Neuronal stem cell (in vitro differentiated cells): ENCODE results near the gene CCDC8.

Source experiments
- DNase-seq: peaks from one replicate; pipeline ENCODE4 v3.0.0-alpha.2; 2013; ENCODE audit warnings: low spot score
- H2AFZ ChIP-seq: one replicate; pipeline ENCODE4 v1.6.1; 2013; ENCODE audit warnings: mild to moderate bottlenecking, low read length, inconsistent platforms
- H2AK5ac ChIP-seq: 2 replicates; pipeline ENCODE4 v1.6.1; 2013; ENCODE audit warnings: low read depth, mild to moderate bottlenecking, inconsistent platforms, low read length, moderate library complexity, mixed read lengths
- H2BK120ac ChIP-seq: 2 replicates; pipeline ENCODE4 v1.6.1; 2013; ENCODE audit warnings: low read depth, mild to moderate bottlenecking, inconsistent platforms, low read length, moderate library complexity, mixed read lengths
- H2BK12ac ChIP-seq: one replicate; pipeline ENCODE4 v1.6.1; 2013; ENCODE audit warnings: low read length, inconsistent platforms
- H2BK15ac ChIP-seq: 2 replicates; pipeline ENCODE4 v1.6.1; 2013; ENCODE audit warnings: mild to moderate bottlenecking, low read length, inconsistent platforms, mixed read lengths
- H2BK5ac ChIP-seq: one replicate; pipeline ENCODE4 v1.6.1; 2013; ENCODE audit warnings: inconsistent platforms, mild to moderate bottlenecking, low read length, moderate library complexity
- H3K14ac ChIP-seq: one replicate; pipeline ENCODE4 v1.6.1; 2013; ENCODE audit warnings: low read length, inconsistent platforms
- H3K18ac ChIP-seq: 2 replicates; pipeline ENCODE4 v1.6.1; 2013; ENCODE audit warnings: low read length, inconsistent platforms
- H3K23ac ChIP-seq: 2 replicates; pipeline ENCODE4 v1.6.1; 2013; ENCODE audit warnings: low read depth, mild to moderate bottlenecking, mixed read lengths, low read length, inconsistent platforms; ENCODE audit not compliant: poor library complexity
- H3K27ac ChIP-seq: replicated peaks from 3 replicates; pipeline ENCODE4 v1.5.1; 2013; ENCODE audit warnings: low read length, inconsistent platforms
- H3K27me3 ChIP-seq, 3 experiments: 2 replicates each; pipeline ENCODE4 v1.6.1; 2013; ENCODE audit warnings: low read length in 3 of 3, mild to moderate bottlenecking in 2 of 3, inconsistent platforms in 1 of 3, low read depth in 1 of 3, mixed read lengths in 1 of 3, moderate library complexity in 1 of 3; ENCODE audit not compliant: control insufficient read depth in 3 of 3, insufficient read depth in 3 of 3
- H3K36me3 ChIP-seq, 2 donors: replicated peaks in 1 of 2; 2 replicates each; pipeline ENCODE4 v1.6.1; 2013; ENCODE audit warnings: low read length in 2 of 2; ENCODE audit not compliant: control insufficient read depth in 2 of 2, insufficient read depth in 2 of 2
- H3K4ac ChIP-seq: 2 replicates; pipeline ENCODE4 v1.6.1; 2013; ENCODE audit warnings: inconsistent platforms, mild to moderate bottlenecking, low read length, moderate library complexity
- H3K4me1 ChIP-seq, 2 donors: 1 replicate in 1 of 2; 2 replicates in 1 of 2; pipeline ENCODE4 v1.6.1; 2013; ENCODE audit warnings: low read length in 2 of 2, low read depth in 1 of 2; ENCODE audit not compliant: control insufficient read depth in 2 of 2, insufficient read depth in 1 of 2
- H3K4me2 ChIP-seq: one replicate; pipeline ENCODE4 v1.6.1; 2013; ENCODE audit warnings: mild to moderate bottlenecking, low read length, inconsistent platforms; ENCODE audit not compliant: insufficient read depth, poor library complexity, severe bottlenecking
- H3K4me3 ChIP-seq, 2 donors: 2 replicates each; pipeline ENCODE4 v1.5.1; 2013; ENCODE audit warnings: low read length in 2 of 2, mild to moderate bottlenecking in 2 of 2, inconsistent platforms in 1 of 2, moderate library complexity in 1 of 2
- H3K79me1 ChIP-seq: one replicate; pipeline ENCODE4 v1.6.1; 2013; ENCODE audit warnings: low read depth, mild to moderate bottlenecking, inconsistent platforms, low read length, moderate library complexity
- H3K9ac ChIP-seq: one replicate; pipeline ENCODE4 v1.6.1; 2013; ENCODE audit warnings: mild to moderate bottlenecking, low read depth, low read length, inconsistent platforms; ENCODE audit not compliant: poor library complexity
- H3K9me3 ChIP-seq, 2 donors: replicated peaks in 1 of 2; 2 replicates each; pipeline versions ENCODE3 to v1.6.1; 2013; ENCODE audit warnings: low read length in 2 of 2, mild to moderate bottlenecking in 2 of 2, inconsistent platforms in 1 of 2, low read depth in 1 of 2, mixed read lengths in 1 of 2, moderate library complexity in 1 of 2; ENCODE audit not compliant: control insufficient read depth in 2 of 2, insufficient read depth in 1 of 2
- H4K8ac ChIP-seq: one replicate; pipeline ENCODE4 v1.6.1; 2013; ENCODE audit warnings: low read depth, mild to moderate bottlenecking, inconsistent platforms, low read length, moderate library complexity
- H4K91ac ChIP-seq: one replicate; pipeline ENCODE4 v1.6.1; 2013; ENCODE audit warnings: low read length, low read depth, mild to moderate bottlenecking, inconsistent platforms; ENCODE audit not compliant: poor library complexity
- WGBS, 2 donors: extraction: QIAGEN DNeasy Blood & Tissue Kit; methylation state at CpG; one replicate each; pipeline ENCODE4 v1.1.7; 2013; ENCODE audit warnings: missing lambda C conversion rate in 2 of 2, mixed read lengths in 1 of 2; ENCODE audit not compliant: insufficient read length in 2 of 2, insufficient replicate concordance in 1 of 2; ENCODE audit errors: extremely low coverage in 2 of 2; 5-methylcytosine and 5-hydroxymethylcytosine counted together

The CCDC8 gene

DNA sequence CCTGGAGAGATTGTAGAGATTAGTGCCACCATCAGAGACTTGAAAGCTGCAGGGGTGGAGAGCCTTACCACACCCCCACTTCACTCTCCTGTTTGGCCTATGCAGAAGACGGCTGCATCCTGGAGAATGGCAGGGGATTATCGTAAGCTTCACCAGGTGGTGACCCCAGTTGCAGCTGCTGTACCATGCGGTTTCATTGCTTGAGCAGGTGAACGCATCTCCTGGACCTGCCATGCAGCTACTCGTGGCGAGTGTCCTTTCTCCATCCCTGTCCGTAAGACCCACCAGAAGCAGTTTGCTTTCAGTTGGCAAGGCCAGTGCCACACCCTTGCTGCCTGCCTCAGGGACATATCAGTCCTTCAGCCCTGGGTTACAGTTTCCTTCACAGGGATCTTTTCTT lies 45.2 kb downstream of the CCDC8 start:
- H3K4ac ChIP-seq, result no peak overlapping the region
- H2AK5ac ChIP-seq, result no peak overlapping the region
- no peaks in the 10 kb centered on the region for H3K9me3 ChIP-seq
- H3K4me1 ChIP-seq, result peaks cover 9 to 14% of the 10 kb centered on the region in 2 donors
- no CpG with 5 or more reads among the region's 7 CpGs for WGBS, 2 donors
- H3K4me2 ChIP-seq, result no peak overlapping the region
- no peak overlapping the region for H4K8ac ChIP-seq
- H2AFZ ChIP-seq, result no peak overlapping the region
- peaks cover 11 to 90% of the 10 kb centered on the region in 2 donors for H3K36me3 ChIP-seq
- H4K91ac ChIP-seq, result no peak overlapping the region
- H2BK15ac ChIP-seq, result no peak overlapping the region
- H3K27ac ChIP-seq, result no peak overlapping the region
- no peak overlapping the region for H3K9ac ChIP-seq
- peaks cover 15% of the 10 kb centered on the region for H3K79me1 ChIP-seq
- no peak overlapping the region for H2BK12ac ChIP-seq
- no peak overlapping the region for H3K23ac ChIP-seq
- no peak overlapping the region for H2BK120ac ChIP-seq
- H3K14ac ChIP-seq, result no peak overlapping the region
- no peak for DNase-seq
- no peak overlapping the region for H3K18ac ChIP-seq
- no peaks in the 10 kb centered on the region for H3K27me3 ChIP-seq
- no peak overlapping the region for H2BK5ac ChIP-seq
- H3K4me3 ChIP-seq, result no peak overlapping the region

DNA sequence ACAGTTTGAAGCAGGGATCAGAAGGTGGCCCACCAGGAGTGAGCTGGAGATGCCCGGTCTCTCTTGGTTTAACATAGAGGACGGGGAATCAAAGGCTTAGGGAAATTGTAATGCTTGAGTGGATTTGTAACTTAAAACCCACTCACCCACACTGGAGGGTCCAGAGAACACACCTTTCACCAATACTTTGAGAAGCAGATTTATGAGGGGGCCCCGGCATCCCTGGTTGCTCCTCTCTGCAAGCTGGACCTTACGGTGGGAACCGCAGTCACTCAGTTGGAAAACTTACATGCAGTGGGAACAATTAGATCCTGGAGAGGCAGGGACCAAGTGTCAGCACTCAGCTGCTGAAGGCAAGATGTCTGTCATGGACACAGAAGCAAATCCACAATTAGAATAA lies 45.9 kb downstream of the CCDC8 start:
- no peaks in the 10 kb centered on the region for H3K9me3 ChIP-seq
- no peak overlapping the region for H2BK12ac ChIP-seq
- no peak overlapping the region for H2AK5ac ChIP-seq
- no peak overlapping the region for H3K4ac ChIP-seq
- no peak overlapping the region for H2AFZ ChIP-seq
- H3K18ac ChIP-seq, result no peak overlapping the region
- no peak overlapping the region for H2BK5ac ChIP-seq
- H3K27me3 ChIP-seq, result no peaks in the 10 kb centered on the region
- no peak for DNase-seq
- H3K4me3 ChIP-seq, result no peak overlapping the region
- no CpG with 5 or more reads among the region's 5 CpGs for WGBS, 2 donors
- H3K79me1 ChIP-seq, result peaks cover 15% of the 10 kb centered on the region
- H3K4me1 ChIP-seq, result peaks cover 4 to 9% of the 10 kb centered on the region in 2 donors
- no peak overlapping the region for H3K23ac ChIP-seq
- H3K27ac ChIP-seq, result no peak overlapping the region
- H3K36me3 ChIP-seq, result peaks cover 11 to 84% of the 10 kb centered on the region in 2 donors
- H3K4me2 ChIP-seq, result no peak overlapping the region
- H4K8ac ChIP-seq, result no peak overlapping the region
- H2BK15ac ChIP-seq, result no peak overlapping the region
- no peak overlapping the region for H4K91ac ChIP-seq
- H2BK120ac ChIP-seq, result no peak overlapping the region
- no peak overlapping the region for H3K14ac ChIP-seq
- H3K9ac ChIP-seq, result no peak overlapping the region

DNA sequence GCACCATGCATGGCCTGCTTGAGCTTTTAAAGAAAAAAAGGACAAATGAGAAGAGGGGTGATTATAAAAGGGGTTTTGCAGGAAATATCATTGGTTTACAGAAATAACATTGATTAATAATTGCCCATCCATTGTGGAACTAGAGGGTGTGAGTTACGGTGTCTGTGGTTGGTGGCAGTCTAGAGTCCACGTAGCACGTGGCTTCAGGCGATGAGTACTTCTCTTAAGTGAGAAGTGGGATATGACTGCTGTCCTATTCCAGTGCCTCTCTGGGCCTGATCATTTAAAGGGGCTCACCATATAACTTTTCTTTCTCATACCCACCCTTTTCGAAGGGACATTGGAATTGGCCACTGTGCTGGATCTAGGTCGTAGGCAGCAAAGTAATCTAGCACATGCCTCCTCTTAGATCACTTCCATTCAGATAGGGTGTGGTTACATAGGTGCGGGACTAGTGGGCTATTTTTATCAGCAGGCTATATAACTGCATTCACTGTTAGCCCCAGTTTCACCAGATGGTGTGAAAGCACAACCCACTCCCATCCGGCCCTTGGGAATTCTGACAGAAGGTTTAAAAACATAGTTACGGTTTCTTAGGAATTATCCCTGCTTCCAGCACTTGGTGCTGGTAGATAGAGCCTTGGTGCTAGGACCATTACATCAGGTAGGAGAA lies 46.6 kb downstream of the CCDC8 start:
- no peak for DNase-seq
- H3K36me3 ChIP-seq, result peaks cover 11 to 84% of the 10 kb centered on the region in 2 donors
- no peak overlapping the region for H3K18ac ChIP-seq
- H3K4me2 ChIP-seq, result no peak overlapping the region
- H2BK5ac ChIP-seq, result no peak overlapping the region
- no peak overlapping the region for H2AFZ ChIP-seq
- H3K79me1 ChIP-seq, result peaks cover 15% of the 10 kb centered on the region
- H3K14ac ChIP-seq, result no peak overlapping the region
- H3K4ac ChIP-seq, result no peak overlapping the region
- no peak overlapping the region for H2BK120ac ChIP-seq
- no CpG with 5 or more reads among the region's 9 CpGs for WGBS, 2 donors
- H3K4me3 ChIP-seq, result no peak overlapping the region
- H3K23ac ChIP-seq, result no peak overlapping the region
- no peak overlapping the region for H4K8ac ChIP-seq
- no peak overlapping the region for H2AK5ac ChIP-seq
- no peaks in the 10 kb centered on the region for H3K9me3 ChIP-seq
- no peak overlapping the region for H3K27ac ChIP-seq
- no peak overlapping the region for H2BK12ac ChIP-seq
- H4K91ac ChIP-seq, result no peak overlapping the region
- H3K4me1 ChIP-seq, result peaks cover 4 to 9% of the 10 kb centered on the region in 2 donors
- H3K27me3 ChIP-seq, result no peaks in the 10 kb centered on the region
- H2BK15ac ChIP-seq, result no peak overlapping the region
- no peak overlapping the region for H3K9ac ChIP-seq

DNA sequence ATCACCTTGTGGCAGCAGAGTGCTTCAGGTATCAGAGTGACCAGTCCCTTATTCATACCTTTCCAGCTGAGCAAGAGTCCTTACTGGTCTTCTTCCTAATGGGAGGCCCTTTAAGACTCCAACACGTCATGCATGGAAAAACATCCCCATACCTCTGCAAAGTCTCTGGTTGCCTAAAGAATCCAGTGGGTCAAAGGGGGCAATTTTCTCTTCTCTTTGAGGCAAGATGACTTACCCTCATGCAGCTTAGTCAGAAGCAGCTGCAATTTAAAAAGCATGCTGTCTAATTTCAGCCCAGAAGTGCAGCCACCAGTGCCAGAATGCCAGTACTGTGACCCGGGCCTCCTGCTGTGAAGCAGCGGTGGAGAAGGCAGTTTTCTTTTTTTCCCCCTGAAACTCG lies 47.8 kb downstream of the CCDC8 start:
- Histone ChIP-seq H2BK120ac (no peak overlapping the region), H3K27me3 (no peaks in the 10 kb centered on the region), H3K79me1 (peaks cover 9% of the 10 kb centered on the region), H3K14ac (no peak overlapping the region), H3K27ac (no peak overlapping the region), H2BK15ac (no peak overlapping the region), H3K9ac (no peak overlapping the region), H4K91ac (no peak overlapping the region), H3K4me1 (peaks cover 0 to 9% of the 10 kb centered on the region in 2 donors), H2BK5ac (no peak overlapping the region), H3K4me3 (no peak overlapping the region), H2AFZ (no peak overlapping the region), H3K36me3 (peaks cover 11 to 82% of the 10 kb centered on the region in 2 donors), H3K9me3 (no peaks in the 10 kb centered on the region), H3K4me2 (no peak overlapping the region), H3K18ac (no peak overlapping the region), H2BK12ac (no peak overlapping the region), H3K23ac (no peak overlapping the region), H2AK5ac (no peak overlapping the region), H3K4ac (no peak overlapping the region), H4K8ac (no peak overlapping the region)
- no CpG with 5 or more reads among the region's 4 CpGs for WGBS, 2 donors
- no peak for DNase-seq
